HG02981 (cell line): ENCODE measurements around the gene MARS1.
A peak's percentile ranks its signal among the peaks of the same experiment; 100 is the strongest.
"Not testable (repeated sequence)": the region's sequence is repeated elsewhere in the genome, so short reads cannot be mapped to it uniquely, and the experiment has no call there.

ENCODE experiments used
- ATAC-seq: cut with Tn5 transposase; IDR thresholded peaks from one replicate; pipeline ENCODE4 v1.9.1; 2021; ENCODE audit warnings: mild to moderate bottlenecking, moderate library complexity; ENCODE audit not compliant: unreplicated experiment

Gene MARS1

GRCh38 chr12:57515408-57515933 is 27.6 kb downstream of the MARS1 start:
- no peak for ATAC-seq

GRCh38 chr12:57515934-57516541 is 28.2 kb downstream of the MARS1 start:
- ATAC-seq, result no peak

- no peak for ATAC-seq
These were observed 28.8 kb downstream of the MARS1 start for GRCh38 chr12:57516617-57517153.

GRCh38 chr12:57517187-57517586 is 29.3 kb downstream of the MARS1 start:
- ATAC-seq, result no peak

- ATAC-seq, result not testable (repeated sequence)
These were observed 29.9 kb downstream of the MARS1 start for GRCh38 chr12:57517718-57518117.

- ATAC-seq, result no peak
These were observed 30.5 kb downstream of the MARS1 start for GRCh38 chr12:57518176-57518919.

- no peak for ATAC-seq
These were observed 31.3 kb downstream of the MARS1 start for GRCh38 chr12:57518920-57519795.

- no peak for ATAC-seq
These were observed 31.9 kb downstream of the MARS1 start for GRCh38 chr12:57519796-57520052.

- ATAC-seq, result peak; percentile 66
These were observed 32.4 kb downstream of the MARS1 start, which contains the start of gene DDIT3 for GRCh38 chr12:57520053-57520818. Gene DDIT3 (minus strand): TSS chr12:57520514. CDS start chr12:57517406, 3,108 bp downstream.

- no peak for ATAC-seq
These were observed 33.7 kb downstream of the MARS1 start for GRCh38 chr12:57521525-57522010.

GRCh38 chr12:57522011-57522886 is 34.4 kb downstream of the MARS1 start, which contains the start of gene MBD6:
Gene MBD6 (plus strand): TSS chr12:57522824. CDS start chr12:57524304, 1,480 bp downstream.
- ATAC-seq, result peak; percentile 36

GRCh38 chr12:57522887-57523705 is 35.2 kb downstream of the MARS1 start:
- ATAC-seq, result no peak

GRCh38 chr12:57523706-57524614 is 36.1 kb downstream of the MARS1 start:
- ATAC-seq, result no peak

GRCh38 chr12:57524814-57525614 is 37.1 kb downstream of the MARS1 start:
- no peak for ATAC-seq

- no peak for ATAC-seq
These were observed 37.9 kb downstream of the MARS1 start for GRCh38 chr12:57525615-57526383.
